ENCODE data around the gene APOBEC4. TPM values are rescaled to one million over a fixed set of nuclear protein-coding genes. Genes with fewer than 3 reads are reported as not detected.
"Not testable (repeated sequence)": the region's sequence is repeated elsewhere in the genome, so short reads cannot be mapped to it uniquely, and the experiment has no call there.

Gene APOBEC4
- total RNA-seq, 2 donors from 2014 or later: not detected

GRCh38 chr1:183689762-183690204, 36.7 kb upstream of the APOBEC4 start:
- Histone ChIP-seq H3K36me3 (no peaks in the 10 kb centered on the region), H3K27ac (no peak overlapping the region), H3K4me1 (ENCODE audit: control insufficient read depth in 1 of 2, low read depth in 2 of 2) (peaks cover 0 to 3% of the 10 kb centered on the region in 2 donors), H3K9me3 (no peaks in the 10 kb centered on the region), H3K27me3 (replicated peaks; ENCODE audit: insufficient read depth) (no peaks in the 10 kb centered on the region), H3K4me3 (no peak overlapping the region)
- ATAC-seq (ENCODE audit: insufficient number of reproducible peaks, low FRiP score, low read depth) (no peak), DNase-seq (ENCODE audit: low spot score) (no peak)
- TF ChIP-seq CTCF (IDR thresholded peaks at IDR 0.05): no peak

GRCh38 chr1:183688341-183689060, 35.4 kb upstream of the APOBEC4 start:
- no peak for TF ChIP-seq CTCF (IDR thresholded peaks at IDR 0.05)
- H3K4me3 ChIP-seq: no peak overlapping the region
- ATAC-seq (ENCODE audit: insufficient number of reproducible peaks, low FRiP score, low read depth): no peak

GRCh38 chr1:183687546-183688304, 34.6 kb upstream of the APOBEC4 start:
- Histone ChIP-seq H3K36me3 (no peaks in the 10 kb centered on the region), H3K9me3 (no peaks in the 10 kb centered on the region), H3K4me3 (no peak overlapping the region), H3K4me1 (ENCODE audit: control insufficient read depth in 1 of 2, low read depth in 2 of 2) (no peaks in the 10 kb centered on the region), H3K27me3 (replicated peaks; ENCODE audit: insufficient read depth) (no peaks in the 10 kb centered on the region), H3K27ac (no peak overlapping the region)
- ATAC-seq (ENCODE audit: insufficient number of reproducible peaks, low FRiP score, low read depth) (no peak), DNase-seq (ENCODE audit: low spot score) (no peak)
- no peak for TF ChIP-seq CTCF (IDR thresholded peaks at IDR 0.05)

More at GRCh38 chr1:183688341-183689060, 35.4 kb upstream of the APOBEC4 start:
- Histone ChIP-seq H3K27me3 (replicated peaks; ENCODE audit: insufficient read depth) (no peaks in the 10 kb centered on the region), H3K27ac (no peak overlapping the region), H3K4me1 (ENCODE audit: control insufficient read depth in 1 of 2, low read depth in 2 of 2) (no peaks in the 10 kb centered on the region), H3K36me3 (no peaks in the 10 kb centered on the region), H3K9me3 (no peaks in the 10 kb centered on the region)
- no peak for DNase-seq (ENCODE audit: low spot score)

- TF ChIP-seq CTCF (IDR thresholded peaks at IDR 0.05): no peak
Measured at GRCh38 chr1:183686229-183686628, 33.1 kb upstream of the APOBEC4 start.

GRCh38 chr1:183685112-183685713, 32.1 kb upstream of the APOBEC4 start:
- H3K9me3 ChIP-seq: no peaks in the 10 kb centered on the region
- H3K4me1 ChIP-seq (ENCODE audit: control insufficient read depth in 1 of 2, low read depth in 2 of 2): no peaks in the 10 kb centered on the region
- TF ChIP-seq CTCF (IDR thresholded peaks at IDR 0.05): peak; percentile 59
- H3K36me3 ChIP-seq: no peaks in the 10 kb centered on the region
- ATAC-seq (ENCODE audit: insufficient number of reproducible peaks, low FRiP score, low read depth): no peak
- H3K4me3 ChIP-seq: no peak overlapping the region
- no peak for DNase-seq (ENCODE audit: low spot score)
- H3K27me3 ChIP-seq (replicated peaks; ENCODE audit: insufficient read depth): no peaks in the 10 kb centered on the region
- H3K27ac ChIP-seq: no peak overlapping the region

More at GRCh38 chr1:183686229-183686628, 33.1 kb upstream of the APOBEC4 start:
- no peak for DNase-seq (ENCODE audit: low spot score)
- Histone ChIP-seq H3K4me1 (ENCODE audit: control insufficient read depth in 1 of 2, low read depth in 2 of 2) (no peaks in the 10 kb centered on the region), H3K27ac (no peak overlapping the region), H3K27me3 (replicated peaks; ENCODE audit: insufficient read depth) (no peaks in the 10 kb centered on the region), H3K9me3 (no peaks in the 10 kb centered on the region), H3K4me3 (no peak overlapping the region), H3K36me3 (no peaks in the 10 kb centered on the region)
- no peak for ATAC-seq (ENCODE audit: insufficient number of reproducible peaks, low FRiP score, low read depth)

GRCh38 chr1:183679363-183679762, 26.2 kb upstream of the APOBEC4 start:
- H3K27ac ChIP-seq; H3K9me3 ChIP-seq; H3K27me3 ChIP-seq (replicated peaks; ENCODE audit: insufficient read depth); H3K4me1 ChIP-seq (ENCODE audit: control insufficient read depth in 1 of 2, low read depth in 2 of 2); DNase-seq (ENCODE audit: low spot score); H3K36me3 ChIP-seq; ATAC-seq (ENCODE audit: insufficient number of reproducible peaks, low FRiP score, low read depth); H3K4me3 ChIP-seq: not testable (repeated sequence)

All from thoracic aorta (tissue), 2 donors.